Mucosa of descending colon (tissue), 3 donors: ENCODE measurements around the gene CAB39. TPM values are rescaled to one million over a fixed set of nuclear protein-coding genes. Genes with fewer than 3 reads are reported as not detected.

Experiments
- ATAC-seq: fragments of 200-7000 bp; cut with Tn5 transposase; one replicate; pipeline ENCODE4 v1.9.1; 2020; ENCODE audit warnings: mild to moderate bottlenecking, moderate library complexity
- DNase-seq, 3 donors: peaks; one replicate each; pipeline ENCODE4 v3.0.0-alpha.2; 2020
- H3K36me3 ChIP-seq: fragments of 200-600 bp; one replicate; pipeline ENCODE4 v1.8.0; 2021; ENCODE audit warnings: low read depth, mild to moderate bottlenecking
- H3K4me1 ChIP-seq: fragments of 200-600 bp; one replicate; pipeline ENCODE4 v1.8.0; 2021; ENCODE audit warnings: low read depth, mild to moderate bottlenecking
- H3K4me3 ChIP-seq: fragments of 200-600 bp; one replicate; pipeline ENCODE4 v1.8.0; 2021; ENCODE audit warnings: mild to moderate bottlenecking
- H3K9me3 ChIP-seq: fragments of 200-600 bp; one replicate; pipeline ENCODE4 v1.8.0; 2021; ENCODE audit warnings: mild to moderate bottlenecking
- intact Hi-C, 2 donors: fragments of 100-400 bp; cut with DNase I in 1 of 2; cut with micrococcal nuclease in 1 of 2; formaldehyde crosslinking; loops; one replicate each; pipeline versions ENCODE4 v1.11.0 to v1.11.1; 2022; cut with DNase I, micrococcal nuclease
- total RNA-seq, 3 donors: library from RNA; stranded (reverse); fragmentation: NEBNext Ultra II Directional in 2 of 3; extraction: Animal tissue kit (Norgen Biotek cat#: 25700) in 2 of 3; gene quantifications; one replicate each; pipeline versions ENCODE4 v1.2.1 to v1.2.4, GENCODE V29; 2021 to 2023
- TF ChIP-seq, protein P1 (sequence below): fragments of 200-600 bp; IDR thresholded peaks from one replicate; pipeline ENCODE4 v1.8.0; 2022; ENCODE audit warnings: antibody characterized with exemption, mild to moderate bottlenecking
- donor health status: DM: no; HTN: no; CAD: no; lungs with moderate emphysema.
- donor health status: DM: no; HTN: no; CAD: no.
- donor health status: DM: no; HTN: yes; CAD: no.

CAB39 gene
- total RNA-seq, 3 donors from 2014 or later: 112 to 155 (median 115) TPM

DNA sequence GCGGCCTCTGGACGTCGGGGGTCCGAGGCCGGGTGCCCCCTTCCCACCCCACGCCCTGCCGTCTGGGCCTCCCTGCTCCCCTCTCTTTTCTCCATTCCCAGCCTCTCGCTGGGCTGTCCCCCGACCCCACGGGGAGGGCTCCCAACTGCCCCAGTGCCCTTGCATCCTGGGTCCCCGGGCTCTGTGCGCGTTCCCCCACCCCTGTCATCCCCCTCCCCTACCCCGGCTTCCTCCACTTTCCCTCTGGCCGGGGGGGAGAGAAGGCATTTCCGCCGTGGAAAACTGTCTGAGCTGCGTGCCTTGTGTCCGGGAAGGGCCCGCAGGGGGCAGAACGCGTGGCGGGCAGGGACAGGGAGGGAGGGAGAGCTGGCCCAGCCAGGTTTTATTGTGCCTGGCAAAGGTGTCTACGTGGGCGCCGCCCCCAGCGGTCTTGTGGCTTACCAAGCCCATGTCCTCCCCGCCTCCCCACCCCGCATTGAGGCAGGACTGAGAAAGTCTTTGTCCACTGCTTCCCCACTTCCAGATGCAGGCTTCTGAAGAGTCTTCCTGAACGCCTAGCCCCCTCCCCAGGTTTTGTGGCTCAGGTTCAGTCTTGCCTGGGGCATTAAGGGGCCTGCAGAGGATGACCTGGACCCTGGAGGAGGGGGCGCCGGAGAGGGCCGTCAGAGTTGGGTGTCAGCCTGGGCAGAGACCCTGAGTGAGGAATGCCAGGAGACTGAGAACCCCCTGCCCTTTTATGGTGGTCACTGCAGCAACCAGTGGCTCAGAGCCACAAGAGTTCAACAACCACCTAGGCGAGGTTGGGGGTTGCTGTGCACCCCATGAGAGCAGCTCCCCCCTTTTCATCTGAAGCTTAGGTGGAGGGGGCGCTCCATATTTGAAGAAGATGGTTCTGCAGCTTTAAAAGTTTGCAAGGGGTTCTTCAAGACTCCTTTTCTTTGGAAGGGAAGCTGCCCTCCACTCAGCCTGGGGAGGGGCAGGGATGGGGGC, 153.4 kb downstream of the CAB39 start:
- DNase-seq (peak; percentile 93 to 94 (median 93)), ATAC-seq (peak; percentile 73)
- intact Hi-C loops: no loop called here
- Histone ChIP-seq H3K4me3 (peak overlapping the region; percentile 100), H3K36me3 (no peaks in the 10 kb centered on the region), H3K9me3 (no peaks in the 10 kb centered on the region), H3K4me1 (peaks cover 53% of the 10 kb centered on the region)
- TF ChIP-seq, protein P1, sequence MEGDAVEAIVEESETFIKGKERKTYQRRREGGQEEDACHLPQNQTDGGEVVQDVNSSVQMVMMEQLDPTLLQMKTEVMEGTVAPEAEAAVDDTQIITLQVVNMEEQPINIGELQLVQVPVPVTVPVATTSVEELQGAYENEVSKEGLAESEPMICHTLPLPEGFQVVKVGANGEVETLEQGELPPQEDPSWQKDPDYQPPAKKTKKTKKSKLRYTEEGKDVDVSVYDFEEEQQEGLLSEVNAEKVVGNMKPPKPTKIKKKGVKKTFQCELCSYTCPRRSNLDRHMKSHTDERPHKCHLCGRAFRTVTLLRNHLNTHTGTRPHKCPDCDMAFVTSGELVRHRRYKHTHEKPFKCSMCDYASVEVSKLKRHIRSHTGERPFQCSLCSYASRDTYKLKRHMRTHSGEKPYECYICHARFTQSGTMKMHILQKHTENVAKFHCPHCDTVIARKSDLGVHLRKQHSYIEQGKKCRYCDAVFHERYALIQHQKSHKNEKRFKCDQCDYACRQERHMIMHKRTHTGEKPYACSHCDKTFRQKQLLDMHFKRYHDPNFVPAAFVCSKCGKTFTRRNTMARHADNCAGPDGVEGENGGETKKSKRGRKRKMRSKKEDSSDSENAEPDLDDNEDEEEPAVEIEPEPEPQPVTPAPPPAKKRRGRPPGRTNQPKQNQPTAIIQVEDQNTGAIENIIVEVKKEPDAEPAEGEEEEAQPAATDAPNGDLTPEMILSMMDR: peak; percentile 35

- TF ChIP-seq, protein P1: no peak
- peak; percentile 21 for ATAC-seq
- H3K9me3 ChIP-seq: no peaks in the 10 kb centered on the region
- no peak overlapping the region for H3K4me3 ChIP-seq
- no peaks in the 10 kb centered on the region for H3K36me3 ChIP-seq
- intact Hi-C loops: no loop called here
- DNase-seq: peak; percentile 74 to 83 (median 79)
- peaks cover 62% of the 10 kb centered on the region for H3K4me1 ChIP-seq
These were observed 154.3 kb downstream of the CAB39 start for GRCh38 chr2:230866756-230867523.

DNA sequence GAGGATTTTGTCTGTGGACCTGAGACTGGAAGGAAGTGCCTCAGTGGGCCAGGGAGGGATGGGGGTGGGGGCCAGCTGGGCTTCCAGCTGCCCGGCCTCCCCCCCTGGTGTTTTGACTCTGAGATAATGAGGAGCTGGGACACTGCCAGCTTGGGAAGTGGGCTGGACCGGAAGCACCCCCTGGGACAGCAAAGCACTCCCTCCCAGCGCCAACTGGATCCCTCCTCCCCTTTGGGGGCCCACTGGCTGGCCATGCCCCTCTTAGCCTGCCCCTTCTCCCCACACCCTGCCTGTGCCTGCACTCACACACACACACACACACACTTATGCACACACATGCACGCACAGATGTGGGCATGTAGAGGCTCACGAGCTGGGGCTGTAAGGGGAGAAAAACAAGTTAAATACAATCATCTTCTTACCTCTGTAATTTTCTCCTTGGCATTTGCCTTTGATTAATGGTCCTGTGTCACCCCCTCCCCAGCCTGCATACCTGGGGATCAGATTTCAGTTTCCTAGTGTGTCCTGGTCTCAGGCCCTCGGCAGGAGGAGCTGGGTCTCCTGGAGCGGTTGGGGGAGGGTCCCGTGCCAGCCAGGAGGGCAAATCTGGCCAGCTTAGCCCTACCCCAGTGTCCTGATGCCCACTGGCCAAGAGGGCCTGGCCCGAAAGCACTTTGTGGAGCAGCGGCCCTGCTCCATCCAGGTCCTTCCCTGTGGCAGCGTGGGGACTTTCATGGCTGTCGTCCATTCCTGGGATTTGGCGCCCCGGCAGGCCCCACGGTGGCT, 155.7 kb downstream of the CAB39 start:
- DNase-seq: peak in 1 of 3 donors; percentile 51
- intact Hi-C loops: no loop called here
- peaks cover 76% of the 10 kb centered on the region for H3K4me1 ChIP-seq
- H3K4me3 ChIP-seq: no peak overlapping the region
- no peaks in the 10 kb centered on the region for H3K9me3 ChIP-seq
- TF ChIP-seq, protein P1: no peak
- H3K36me3 ChIP-seq: no peaks in the 10 kb centered on the region
- ATAC-seq: no peak

GRCh38 chr2:230868947-230869913, 156.6 kb downstream of the CAB39 start:
- no peak for ATAC-seq
- no peak overlapping the region for H3K4me3 ChIP-seq
- no peaks in the 10 kb centered on the region for H3K36me3 ChIP-seq
- no peaks in the 10 kb centered on the region for H3K9me3 ChIP-seq
- intact Hi-C loops: no loop called here
- TF ChIP-seq, protein P1: no peak
- peaks cover 84% of the 10 kb centered on the region for H3K4me1 ChIP-seq
- peak in 1 of 3 donors; percentile 49 for DNase-seq
